22Rv1 (cell line): ENCODE data around the gene CNTN4.

Experiments used
- CTCF ChIP-seq: fragments of 450-650 bp; IDR thresholded peaks from 2 replicates; pipeline ENCODE4 v1.5.1; 2017; ENCODE audit warnings: mild to moderate bottlenecking
- ZFX ChIP-seq: fragments of 450-650 bp; IDR thresholded peaks from 2 replicates; pipeline ENCODE4 v1.6.1; 2017; ENCODE audit warnings: antibody characterized with exemption, borderline replicate concordance

GRCh38 chr3:2244137-2244536 lies 145.5 kb downstream of the CNTN4 start:
- no peak for TF ChIP-seq CTCF
- TF ChIP-seq ZFX, result no peak
